OCI-LY7 (cell line): ENCODE data around the gene TRMT61A. TPM values are rescaled to one million over a fixed set of nuclear protein-coding genes. Genes with fewer than 3 reads are reported as not detected.

Source experiments
- BruUV-seq: library from RNA; stranded (reverse); fragments of 400-500 nt; replicated peaks from 2 replicates; lab custom pipeline; 2021; lab: Mats Ljungman, UMichigan
- CTCF ChIA-PET: fragments of 300-600 bp; sonication (Branson Sonifier 250); formaldehyde crosslinking; loops from one replicate; lab custom pipeline; 2022; ENCODE audit warnings: antibody characterized with exemption; ENCODE audit not compliant: unreplicated experiment; lab: Charles Lee
- POLR2A ChIA-PET: fragments of 300-600 bp; sonication (Branson Sonifier 250); formaldehyde crosslinking; loops from one replicate; lab custom pipeline; 2022; ENCODE audit warnings: antibody characterized with exemption; lab: Charles Lee
- DNase-seq: peaks from one replicate; pipeline ENCODE4 v3.0.0-alpha.2; 2015; ENCODE audit warnings: low spot score
- H2AFZ ChIP-seq: fragments of 200-600 bp; sonication (generic), shearing (Covaris generic); 2 replicates; pipeline ENCODE4 v1.6.1; 2014; ENCODE audit warnings: mild to moderate bottlenecking, antibody characterized with exemption, low read length, moderate library complexity
- H3K27ac ChIP-seq: fragments of 200-600 bp; sonication (generic); 2 replicates; pipeline ENCODE4 v1.5.1; 2014; ENCODE audit warnings: mixed run types, low read depth, mild to moderate bottlenecking, moderate library complexity, low read length, inconsistent platforms; ENCODE audit not compliant: poor library complexity, severe bottlenecking
- H3K36me3 ChIP-seq: fragments of 200-600 bp; sonication (generic); 2 replicates; pipeline ENCODE4 v1.6.1; 2014; ENCODE audit warnings: mild to moderate bottlenecking, antibody characterized with exemption, low read length, moderate library complexity, mixed read lengths; ENCODE audit not compliant: insufficient read depth
- H3K4me1 ChIP-seq: fragments of 200-600 bp; sonication (generic); 2 replicates; pipeline ENCODE4 v1.5.1; 2014; ENCODE audit warnings: mild to moderate bottlenecking, low read length; ENCODE audit not compliant: insufficient read depth, poor library complexity, severe bottlenecking
- H3K4me2 ChIP-seq: fragments of 200-600 bp; sonication (generic); 2 replicates; pipeline ENCODE4 v1.6.1; 2014; ENCODE audit warnings: mild to moderate bottlenecking, low read length
- H3K4me3 ChIP-seq: fragments of 200-600 bp; sonication (generic); 2 replicates; pipeline ENCODE4 v1.5.1; 2014; ENCODE audit warnings: mild to moderate bottlenecking, low read depth, low read length; ENCODE audit not compliant: poor library complexity, severe bottlenecking
- H3K79me2 ChIP-seq: fragments of 200-600 bp; sonication (generic); 2 replicates; pipeline ENCODE4 v1.6.1; 2016; ENCODE audit warnings: low read depth, mild to moderate bottlenecking, low read length, moderate library complexity, mixed read lengths; ENCODE audit not compliant: insufficient read depth
- H3K9me2 ChIP-seq: fragments of 200-600 bp; sonication (generic); 2 replicates; pipeline ENCODE4 v1.6.1; 2016; ENCODE audit warnings: mild to moderate bottlenecking, low read length, mixed read lengths; ENCODE audit not compliant: insufficient read depth
- H3K9me3 ChIP-seq: fragments of 200-600 bp; sonication (generic); 2 replicates; pipeline ENCODE4 v1.6.1; 2014; ENCODE audit warnings: mild to moderate bottlenecking, mixed run types, low read length, mixed read lengths
- H4K20me1 ChIP-seq: fragments of 200-600 bp; sonication (generic); 2 replicates; pipeline ENCODE4 v1.6.1; 2014; ENCODE audit warnings: mild to moderate bottlenecking, antibody characterized with exemption, low read length, moderate library complexity, mixed read lengths; ENCODE audit not compliant: insufficient read depth
- EZH2phosphoT487 ChIP-seq: fragments of 200-600 bp; sonication (generic); IDR thresholded peaks from 2 replicates; pipeline ENCODE4 v1.6.1; 2018; ENCODE audit warnings: low read depth, borderline replicate concordance, mild to moderate bottlenecking, mixed run types, antibody characterized with exemption, low read length, moderate library complexity, mixed read lengths
- intact Hi-C: fragments of 100-400 bp; cut with micrococcal nuclease; formaldehyde crosslinking; loops from one replicate; pipeline ENCODE4 v1.10.0; 2022; ENCODE audit not compliant: unreplicated experiment
- total RNA-seq, 2 experiments: library from RNA; depleted of rRNA in 1 of 2; stranded (reverse); fragments of >200 nt in 1 of 2; shearing (Covaris generic) in 1 of 2; gene quantifications; 2 replicates each; pipeline ENCODE4 v1.2.3, GENCODE V29; 2014 to 2022
- TF ChIP-seq, protein P1 (sequence below): fragments of 200-600 bp; sonication (generic); conservative IDR thresholded peaks from 2 replicates; pipeline ENCODE4 v1.5.1; 2014; ENCODE audit warnings: mild to moderate bottlenecking, antibody characterized with exemption, low read length, moderate library complexity, mixed read lengths

The TRMT61A gene
- total RNA-seq, 2 experiments from 2014 or later, result 13.1 to 17.1 TPM

- Histone ChIP-seq H3K27ac (no peak overlapping the region), H3K4me3 (no peak overlapping the region), H3K79me2 (peaks cover 45% of the 10 kb centered on the region), H2AFZ (no peak overlapping the region), H3K36me3 (peaks cover 40% of the 10 kb centered on the region), H4K20me1 (peaks cover 31% of the 10 kb centered on the region), H3K9me2 (no peaks in the 10 kb centered on the region), H3K9me3 (no peaks in the 10 kb centered on the region), H3K4me1 (peaks cover 17% of the 10 kb centered on the region), H3K4me2 (no peak overlapping the region)
- intact Hi-C loops, result no loop called here
- no TSS peak for BruUV-seq
- ChIA-PET CTCF (no interaction called here), POLR2A (interaction anchor here (0.8 kb wide), 1 partner anchor 112 kb away, joined by 3 read pairs; no protein-coding TSS in a partner anchor)
- TF ChIP-seq, protein P1, sequence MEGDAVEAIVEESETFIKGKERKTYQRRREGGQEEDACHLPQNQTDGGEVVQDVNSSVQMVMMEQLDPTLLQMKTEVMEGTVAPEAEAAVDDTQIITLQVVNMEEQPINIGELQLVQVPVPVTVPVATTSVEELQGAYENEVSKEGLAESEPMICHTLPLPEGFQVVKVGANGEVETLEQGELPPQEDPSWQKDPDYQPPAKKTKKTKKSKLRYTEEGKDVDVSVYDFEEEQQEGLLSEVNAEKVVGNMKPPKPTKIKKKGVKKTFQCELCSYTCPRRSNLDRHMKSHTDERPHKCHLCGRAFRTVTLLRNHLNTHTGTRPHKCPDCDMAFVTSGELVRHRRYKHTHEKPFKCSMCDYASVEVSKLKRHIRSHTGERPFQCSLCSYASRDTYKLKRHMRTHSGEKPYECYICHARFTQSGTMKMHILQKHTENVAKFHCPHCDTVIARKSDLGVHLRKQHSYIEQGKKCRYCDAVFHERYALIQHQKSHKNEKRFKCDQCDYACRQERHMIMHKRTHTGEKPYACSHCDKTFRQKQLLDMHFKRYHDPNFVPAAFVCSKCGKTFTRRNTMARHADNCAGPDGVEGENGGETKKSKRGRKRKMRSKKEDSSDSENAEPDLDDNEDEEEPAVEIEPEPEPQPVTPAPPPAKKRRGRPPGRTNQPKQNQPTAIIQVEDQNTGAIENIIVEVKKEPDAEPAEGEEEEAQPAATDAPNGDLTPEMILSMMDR, result no peak
- no peak for TF ChIP-seq EZH2phosphoT487
- DNase-seq, result no peak
These were observed 26.8 kb downstream of the TRMT61A start for GRCh38 chr14:103555559-103556337.

DNA sequence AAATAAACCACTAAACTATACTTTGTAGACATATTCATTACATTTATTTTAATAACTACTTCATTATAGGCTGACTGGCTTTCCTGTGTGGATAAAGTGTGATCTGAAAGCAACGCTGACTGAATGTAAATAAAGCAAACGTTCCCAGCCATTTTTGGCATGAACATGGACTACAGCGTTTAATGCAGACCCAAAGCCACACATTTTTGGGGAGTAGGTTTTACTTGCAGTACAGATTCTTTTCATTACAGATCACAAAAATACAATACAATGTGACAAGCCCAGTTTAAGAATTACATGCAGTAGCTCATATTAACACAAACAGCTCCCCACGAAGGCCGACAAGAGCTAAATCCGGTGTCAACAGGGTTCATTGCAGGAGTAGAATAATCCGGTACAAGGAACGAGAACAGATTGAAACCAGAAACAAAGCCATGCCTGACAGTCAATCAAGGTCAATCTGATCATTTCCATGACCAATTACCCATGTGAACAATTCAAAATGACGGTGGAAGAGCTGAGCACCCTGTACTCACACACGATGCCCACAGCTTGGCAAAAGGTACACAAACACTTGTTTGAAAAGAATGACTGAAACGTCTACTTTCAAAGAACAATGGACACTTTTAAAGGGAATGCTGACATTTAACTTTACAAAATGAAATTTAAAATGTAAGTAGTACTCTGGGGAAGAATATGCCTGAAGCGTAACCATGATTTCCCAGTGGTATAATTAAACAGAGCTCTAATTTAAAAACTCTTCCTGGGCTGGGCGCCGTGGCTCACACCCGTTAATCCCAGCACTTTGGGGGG is 28.2 kb downstream of the TRMT61A start:
- ChIA-PET CTCF (no interaction called here), POLR2A (interaction anchor here (1.6 kb wide), 1 partner anchor 9 kb away, joined by 3 read pairs; no protein-coding TSS in a partner anchor)
- Histone ChIP-seq H3K79me2 (peaks cover 59% of the 10 kb centered on the region), H3K27ac (no peak overlapping the region), H3K9me3 (no peaks in the 10 kb centered on the region), H3K9me2 (no peaks in the 10 kb centered on the region), H3K4me2 (no peak overlapping the region), H4K20me1 (peaks cover 40% of the 10 kb centered on the region), H3K4me1 (peaks cover 23% of the 10 kb centered on the region), H3K4me3 (no peak overlapping the region), H3K36me3 (peaks cover 43% of the 10 kb centered on the region), H2AFZ (no peak overlapping the region)
- no peak for DNase-seq
- TF ChIP-seq, protein P1, result no peak
- TF ChIP-seq EZH2phosphoT487, result no peak
- no TSS peak for BruUV-seq
- intact Hi-C loops, result no loop called here
